ENCODE data around the gene TMEM8B.

DNA sequence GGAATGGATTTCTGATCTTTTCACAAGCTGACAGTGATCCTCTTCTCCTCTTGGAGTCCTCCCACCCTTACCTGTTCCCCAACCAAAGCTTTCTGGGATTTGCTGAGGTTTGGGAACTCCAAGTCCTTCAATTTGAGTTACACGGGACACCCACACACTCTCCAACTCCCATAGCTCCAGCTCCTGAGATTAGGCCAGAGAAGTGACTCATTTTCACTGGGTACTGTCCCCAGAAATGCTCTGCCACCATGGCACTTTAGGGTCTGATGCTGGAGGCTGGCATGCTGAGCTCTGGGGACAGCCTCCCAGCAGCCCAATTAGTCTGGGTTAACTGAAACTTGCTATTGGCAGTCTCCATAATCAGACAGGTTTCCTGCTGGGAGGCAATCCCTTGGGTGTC lies 63.0 kb downstream of the TMEM8B start:
- no peak for TF ChIP-seq ZKSCAN1 (IDR thresholded peaks at IDR 0.05; ENCODE audit: low read depth, low read length)
- TF ChIP-seq RBM39 (optimal IDR thresholded peaks at IDR 0.05; ENCODE audit: low read depth, low read length): no peak
- TF ChIP-seq, protein P1, sequence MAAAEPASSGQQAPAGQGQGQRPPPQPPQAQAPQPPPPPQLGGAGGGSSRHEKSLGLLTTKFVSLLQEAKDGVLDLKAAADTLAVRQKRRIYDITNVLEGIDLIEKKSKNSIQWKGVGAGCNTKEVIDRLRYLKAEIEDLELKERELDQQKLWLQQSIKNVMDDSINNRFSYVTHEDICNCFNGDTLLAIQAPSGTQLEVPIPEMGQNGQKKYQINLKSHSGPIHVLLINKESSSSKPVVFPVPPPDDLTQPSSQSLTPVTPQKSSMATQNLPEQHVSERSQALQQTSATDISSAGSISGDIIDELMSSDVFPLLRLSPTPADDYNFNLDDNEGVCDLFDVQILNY (CRISPR knock-in tag; IDR thresholded peaks at IDR 0.05): no peak
- TF ChIP-seq JUND (IDR thresholded peaks at IDR 0.05; ENCODE audit: borderline replicate concordance, low read depth, low read length): no peak
- TF ChIP-seq JUND (tag; IDR thresholded peaks at IDR 0.05; ENCODE audit: borderline replicate concordance, low read depth, low read length): no peak
- TF ChIP-seq, protein P2, sequence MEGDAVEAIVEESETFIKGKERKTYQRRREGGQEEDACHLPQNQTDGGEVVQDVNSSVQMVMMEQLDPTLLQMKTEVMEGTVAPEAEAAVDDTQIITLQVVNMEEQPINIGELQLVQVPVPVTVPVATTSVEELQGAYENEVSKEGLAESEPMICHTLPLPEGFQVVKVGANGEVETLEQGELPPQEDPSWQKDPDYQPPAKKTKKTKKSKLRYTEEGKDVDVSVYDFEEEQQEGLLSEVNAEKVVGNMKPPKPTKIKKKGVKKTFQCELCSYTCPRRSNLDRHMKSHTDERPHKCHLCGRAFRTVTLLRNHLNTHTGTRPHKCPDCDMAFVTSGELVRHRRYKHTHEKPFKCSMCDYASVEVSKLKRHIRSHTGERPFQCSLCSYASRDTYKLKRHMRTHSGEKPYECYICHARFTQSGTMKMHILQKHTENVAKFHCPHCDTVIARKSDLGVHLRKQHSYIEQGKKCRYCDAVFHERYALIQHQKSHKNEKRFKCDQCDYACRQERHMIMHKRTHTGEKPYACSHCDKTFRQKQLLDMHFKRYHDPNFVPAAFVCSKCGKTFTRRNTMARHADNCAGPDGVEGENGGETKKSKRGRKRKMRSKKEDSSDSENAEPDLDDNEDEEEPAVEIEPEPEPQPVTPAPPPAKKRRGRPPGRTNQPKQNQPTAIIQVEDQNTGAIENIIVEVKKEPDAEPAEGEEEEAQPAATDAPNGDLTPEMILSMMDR (IDR thresholded peaks at IDR 0.05 in 2 of 3, conservative IDR thresholded peaks at IDR 0.05 in 1 of 3; ENCODE audit: insufficient read depth in 2 of 3, low read depth in 1 of 3, low read length in 3 of 3): no peak
- TF ChIP-seq C11orf30 (IDR thresholded peaks at IDR 0.05; ENCODE audit: low read depth): no peak
- TF ChIP-seq, protein P3, sequence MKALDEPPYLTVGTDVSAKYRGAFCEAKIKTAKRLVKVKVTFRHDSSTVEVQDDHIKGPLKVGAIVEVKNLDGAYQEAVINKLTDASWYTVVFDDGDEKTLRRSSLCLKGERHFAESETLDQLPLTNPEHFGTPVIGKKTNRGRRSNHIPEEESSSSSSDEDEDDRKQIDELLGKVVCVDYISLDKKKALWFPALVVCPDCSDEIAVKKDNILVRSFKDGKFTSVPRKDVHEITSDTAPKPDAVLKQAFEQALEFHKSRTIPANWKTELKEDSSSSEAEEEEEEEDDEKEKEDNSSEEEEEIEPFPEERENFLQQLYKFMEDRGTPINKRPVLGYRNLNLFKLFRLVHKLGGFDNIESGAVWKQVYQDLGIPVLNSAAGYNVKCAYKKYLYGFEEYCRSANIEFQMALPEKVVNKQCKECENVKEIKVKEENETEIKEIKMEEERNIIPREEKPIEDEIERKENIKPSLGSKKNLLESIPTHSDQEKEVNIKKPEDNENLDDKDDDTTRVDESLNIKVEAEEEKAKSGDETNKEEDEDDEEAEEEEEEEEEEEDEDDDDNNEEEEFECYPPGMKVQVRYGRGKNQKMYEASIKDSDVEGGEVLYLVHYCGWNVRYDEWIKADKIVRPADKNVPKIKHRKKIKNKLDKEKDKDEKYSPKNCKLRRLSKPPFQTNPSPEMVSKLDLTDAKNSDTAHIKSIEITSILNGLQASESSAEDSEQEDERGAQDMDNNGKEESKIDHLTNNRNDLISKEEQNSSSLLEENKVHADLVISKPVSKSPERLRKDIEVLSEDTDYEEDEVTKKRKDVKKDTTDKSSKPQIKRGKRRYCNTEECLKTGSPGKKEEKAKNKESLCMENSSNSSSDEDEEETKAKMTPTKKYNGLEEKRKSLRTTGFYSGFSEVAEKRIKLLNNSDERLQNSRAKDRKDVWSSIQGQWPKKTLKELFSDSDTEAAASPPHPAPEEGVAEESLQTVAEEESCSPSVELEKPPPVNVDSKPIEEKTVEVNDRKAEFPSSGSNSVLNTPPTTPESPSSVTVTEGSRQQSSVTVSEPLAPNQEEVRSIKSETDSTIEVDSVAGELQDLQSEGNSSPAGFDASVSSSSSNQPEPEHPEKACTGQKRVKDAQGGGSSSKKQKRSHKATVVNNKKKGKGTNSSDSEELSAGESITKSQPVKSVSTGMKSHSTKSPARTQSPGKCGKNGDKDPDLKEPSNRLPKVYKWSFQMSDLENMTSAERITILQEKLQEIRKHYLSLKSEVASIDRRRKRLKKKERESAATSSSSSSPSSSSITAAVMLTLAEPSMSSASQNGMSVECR (CRISPR knock-in tag; IDR thresholded peaks at IDR 0.05): no peak
